Heart left ventricle (tissue), 13 donors: Measurements from ENCODE around the gene ETDC.
"Not testable (repeated sequence)": the region's sequence is repeated elsewhere in the genome, so short reads cannot be mapped to it uniquely, and the experiment has no call there.

Source experiments
- CTCF ChIP-seq, 12 donors: fragments of 200-600 bp; sonication (generic) in 4 of 12; IDR thresholded peaks; one replicate each; pipeline versions ENCODE4 v1.5.0 to v1.8.0; 2018 to 2022; ENCODE audit warnings: antibody characterized with exemption in 12 of 12, mild to moderate bottlenecking in 5 of 12
- POLR2A ChIP-seq, 2 donors: fragments of 450-650 bp; IDR thresholded peaks; one replicate each; pipeline ENCODE4 v1.6.1; 2017; ENCODE audit warnings: antibody characterized with exemption in 2 of 2, mild to moderate bottlenecking in 2 of 2, moderate library complexity in 2 of 2
- donor health status: ischemic (EF 13 %, LVEDD 7.1; RV severe dilation, severe dysfunction).
- donor health status: DM: no; HTN: yes; CAD: no.
- donor health status: DM: no; HTN: no; CAD: no.
- donor health status: ischemic (EF 25% LVEDD 6.9; RV normal size, moderate dysfunction).
- donor health status: ischemic (EF 25% LVEDD 5.7; RV mildly dilated, moderate dysfunction).
- donor health status: ischemic (EF 35%, LVEDD 5.7; RV mildly dilated, moderate dysfunction).
- donor health status: nonischemic (EF 11% LVEDD 7.7; RV severe dilation, severe dysfunction).
- donor health status: DM: yes; HTN: yes; CAD: no.
- donor health status: PGD.
- donor health status: ischemic (EF 29% LVEDD 5.4; RV normal size, mild dysfunction).
- donor health status: nonischemic (EF 23%, LVEDD 6.1; RV moderate dilation, normal function).

GRCh38 chrX:135263376-135263775 is 45.9 kb upstream of the ETDC start:
- TF ChIP-seq CTCF, POLR2A (IDR thresholded peaks at IDR 0.05): not testable (repeated sequence)
